DND-41 (cell line): Measurements from ENCODE around the gene FANCB.

Source experiments
- ATAC-seq: fragments of 200-7000 bp; cut with Tn5 transposase; 3 replicates; pipeline ENCODE4 v1.9.1; 2021; ENCODE audit warnings: low read depth; ENCODE audit not compliant: insufficient read depth
- DNase-seq: peaks from one replicate; pipeline ENCODE4 v3.0.0-alpha.2; 2020
- H2AFZ ChIP-seq: 2 replicates; pipeline ENCODE4 v1.6.0; 2012; ENCODE audit warnings: low read depth, low read length
- H3K27ac ChIP-seq: 2 replicates; pipeline ENCODE4 v1.5.1; 2012; ENCODE audit warnings: low read length, inconsistent platforms
- H3K27me3 ChIP-seq: fragments of 200-600 bp; sonication (generic); 2 replicates; pipeline ENCODE4 v1.6.0; 2012; ENCODE audit warnings: low read length, mild to moderate bottlenecking, inconsistent platforms; ENCODE audit not compliant: insufficient read depth, poor library complexity
- H3K36me3 ChIP-seq: 2 replicates; pipeline ENCODE4 v1.5.1; 2012; ENCODE audit warnings: low read length, inconsistent platforms; ENCODE audit not compliant: insufficient read depth
- H3K4me1 ChIP-seq: 2 replicates; pipeline ENCODE4 v1.5.1; 2012; ENCODE audit warnings: mild to moderate bottlenecking, low read length; ENCODE audit not compliant: insufficient read depth
- H3K4me2 ChIP-seq: 2 replicates; pipeline ENCODE4 v1.6.0; 2012; ENCODE audit warnings: mild to moderate bottlenecking, moderate library complexity, low read length, inconsistent platforms; ENCODE audit not compliant: insufficient read depth
- H3K4me3 ChIP-seq, 2 experiments: fragments of 200-600 bp in 1 of 2; shearing (Covaris generic) in 1 of 2; 2 replicates each; pipeline ENCODE4 v1.5.1; 2012 to 2016; ENCODE audit warnings: inconsistent platforms in 2 of 2, low read length in 2 of 2, mild to moderate bottlenecking in 2 of 2, low read depth in 1 of 2, moderate library complexity in 1 of 2
- H3K79me2 ChIP-seq: 2 replicates; pipeline ENCODE4 v1.6.0; 2012; ENCODE audit warnings: low read length, inconsistent platforms; ENCODE audit not compliant: insufficient read depth
- H3K9ac ChIP-seq: 2 replicates; pipeline ENCODE4 v1.6.0; 2012; ENCODE audit warnings: low read depth, mild to moderate bottlenecking, inconsistent platforms, low read length, moderate library complexity
- H3K9me3 ChIP-seq: 2 replicates; pipeline ENCODE4 v1.5.1; 2012; ENCODE audit warnings: low read length, moderate library complexity, mild to moderate bottlenecking, inconsistent platforms; ENCODE audit not compliant: insufficient read depth, severe bottlenecking
- H4K20me1 ChIP-seq: 2 replicates; pipeline ENCODE4 v1.6.0; 2012; ENCODE audit warnings: low read length; ENCODE audit not compliant: insufficient read depth
- CTCF ChIP-seq: IDR thresholded peaks from 2 replicates; pipeline ENCODE4 v1.5.1; 2012; ENCODE audit warnings: borderline replicate concordance, low read length, moderate library complexity, mild to moderate bottlenecking; ENCODE audit not compliant: poor library complexity, severe bottlenecking; ENCODE audit errors: extremely low read depth
- EZH2 ChIP-seq: IDR thresholded peaks from 3 replicates; pipeline ENCODE4 v1.6.1; 2012; ENCODE audit warnings: borderline replicate concordance, low read depth, mild to moderate bottlenecking, moderate library complexity, low read length, inconsistent platforms; ENCODE audit not compliant: severe bottlenecking

The FANCB gene

DNA sequence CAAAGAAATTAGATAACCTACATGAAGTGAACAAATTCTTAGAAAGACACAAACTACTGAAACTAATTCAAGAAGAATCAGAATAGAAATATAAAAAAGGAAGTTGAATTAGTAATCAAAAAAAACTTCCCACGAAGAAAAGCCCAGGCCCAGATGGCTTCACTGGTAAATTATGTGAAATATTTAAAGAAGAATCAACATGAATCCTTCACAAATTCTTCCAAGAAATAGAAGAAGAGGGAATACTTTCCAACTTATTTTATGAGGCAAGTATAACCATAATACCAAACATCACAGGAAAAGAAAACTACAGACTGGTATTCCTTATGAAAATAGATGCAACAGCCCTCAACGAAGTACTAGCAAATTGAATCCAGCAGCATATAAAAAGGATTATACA lies 31.0 kb upstream of the FANCB start:
- Histone ChIP-seq H3K4me2 (no peak overlapping the region), H3K79me2 (no peaks in the 10 kb centered on the region), H3K9ac (no peak overlapping the region), H3K4me1 (no peaks in the 10 kb centered on the region), H3K4me3 (no peak overlapping the region), H4K20me1 (no peaks in the 10 kb centered on the region), H3K27ac (no peak overlapping the region), H3K27me3 (no peaks in the 10 kb centered on the region), H3K36me3 (peaks cover 16% of the 10 kb centered on the region; the same call in 1 of the 2 replicates), H3K9me3 (no peaks in the 10 kb centered on the region), H2AFZ (no peak overlapping the region)
- no peak for ATAC-seq
- TF ChIP-seq CTCF: no peak
- TF ChIP-seq EZH2: no peak
- no peak for DNase-seq

DNA sequence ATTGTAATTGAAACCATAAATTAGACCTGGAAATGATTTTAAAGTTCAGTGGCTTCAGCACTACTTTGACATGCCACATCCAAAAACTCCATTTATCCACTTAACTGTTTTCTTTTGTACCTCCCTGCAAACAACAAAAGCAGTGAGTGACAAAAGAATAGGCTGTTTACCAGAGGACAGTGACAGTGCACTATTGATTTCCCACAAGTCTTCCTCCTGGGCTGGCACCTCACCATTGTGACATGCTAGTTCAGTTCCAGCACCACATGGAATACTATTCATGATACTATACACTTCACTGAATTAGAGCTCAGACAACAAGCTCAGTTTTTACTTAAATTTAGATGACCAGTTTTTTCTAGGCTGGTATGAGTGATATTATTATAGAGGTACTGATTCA lies 29.7 kb upstream of the FANCB start:
- no peaks in the 10 kb centered on the region for H3K27me3 ChIP-seq
- H3K79me2 ChIP-seq: no peaks in the 10 kb centered on the region
- ATAC-seq: no peak
- H3K4me1 ChIP-seq: no peaks in the 10 kb centered on the region
- H3K9ac ChIP-seq: no peak overlapping the region
- no peak overlapping the region for H3K4me2 ChIP-seq
- no peak overlapping the region for H2AFZ ChIP-seq
- no peak for DNase-seq
- no peak for TF ChIP-seq EZH2
- TF ChIP-seq CTCF: no peak
- no peak overlapping the region for H3K27ac ChIP-seq
- H3K36me3 ChIP-seq: peaks cover 16% of the 10 kb centered on the region; the same call in 1 of the 2 replicates
- no peaks in the 10 kb centered on the region for H4K20me1 ChIP-seq
- no peaks in the 10 kb centered on the region for H3K9me3 ChIP-seq
- H3K4me3 ChIP-seq: no peak overlapping the region

DNA sequence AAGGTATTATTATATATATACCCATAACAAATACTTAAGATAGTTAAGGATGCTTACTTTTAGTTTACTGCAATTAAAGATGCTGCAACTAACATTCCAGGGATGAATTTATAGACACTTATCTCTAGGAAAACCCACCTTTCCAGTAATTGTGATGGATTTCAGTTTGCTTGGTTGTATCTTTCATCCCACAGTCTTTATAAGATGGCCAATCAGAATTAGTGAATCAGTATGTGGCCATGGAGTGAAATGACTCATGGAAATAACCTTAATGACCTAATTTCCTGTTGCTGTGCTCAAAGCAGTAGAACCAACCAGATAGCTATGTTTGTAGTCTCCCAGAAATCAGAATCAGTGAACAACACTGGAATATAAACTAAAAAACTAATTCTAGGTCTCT lies 26.7 kb upstream of the FANCB start:
- Histone ChIP-seq H3K4me3 (no peak overlapping the region), H3K4me1 (no peaks in the 10 kb centered on the region), H3K27me3 (no peaks in the 10 kb centered on the region), H4K20me1 (no peaks in the 10 kb centered on the region), H3K36me3 (peaks cover 13% of the 10 kb centered on the region; the same call in 1 of the 2 replicates), H3K9ac (no peak overlapping the region), H3K27ac (no peak overlapping the region), H2AFZ (no peak overlapping the region), H3K9me3 (no peaks in the 10 kb centered on the region), H3K4me2 (no peak overlapping the region), H3K79me2 (no peaks in the 10 kb centered on the region)
- no peak for TF ChIP-seq CTCF
- TF ChIP-seq EZH2: no peak
- ATAC-seq (no peak), DNase-seq (no peak)

GRCh38 chrX:14897042-14897441 lies 24.2 kb upstream of the FANCB start:
- Histone ChIP-seq H3K79me2 (no peaks in the 10 kb centered on the region), H3K27me3 (no peaks in the 10 kb centered on the region), H3K27ac (no peak overlapping the region), H4K20me1 (no peaks in the 10 kb centered on the region), H3K4me3 (no peak overlapping the region), H3K4me2 (no peak overlapping the region), H3K9ac (no peak overlapping the region), H2AFZ (no peak overlapping the region), H3K9me3 (no peaks in the 10 kb centered on the region), H3K36me3 (no peaks in the 10 kb centered on the region; the same call in 1 of the 2 replicates), H3K4me1 (no peaks in the 10 kb centered on the region)
- TF ChIP-seq CTCF (no peak), EZH2 (no peak)
- DNase-seq (no peak), ATAC-seq (no peak)
